UCSD-AML1 (cell line): ENCODE measurements around the gene SEMA4B.

ENCODE experiments used
- DNase-seq: peaks from one replicate; lab custom pipeline; 2025; ENCODE audit not compliant: unreplicated experiment; lab: John Stamatoyannopoulos, UW

Gene SEMA4B

GRCh38 chr15:90205050-90205848 lies 4.1 kb downstream of the SEMA4B start:
- no peak for DNase-seq

DNA sequence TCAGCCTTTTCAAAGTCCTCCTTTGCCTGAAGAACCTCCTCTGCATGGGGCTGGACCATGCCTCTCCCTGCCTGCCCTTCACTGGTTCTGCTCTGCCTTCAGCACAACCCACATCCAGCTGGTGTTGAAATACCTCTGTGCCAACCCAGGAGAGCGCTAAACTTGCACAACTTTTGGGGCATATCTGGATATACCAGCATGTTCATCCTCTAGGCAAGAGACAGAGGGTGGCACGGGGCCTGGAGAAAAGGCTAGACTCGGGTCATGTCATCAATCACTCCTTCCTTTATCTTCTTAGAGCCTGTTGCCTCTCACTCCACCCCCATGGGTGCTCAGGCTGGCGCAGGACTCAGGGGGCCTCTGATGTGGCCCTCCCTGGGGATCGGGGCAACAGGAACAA lies 4.8 kb downstream of the SEMA4B start:
- no peak for DNase-seq

DNA sequence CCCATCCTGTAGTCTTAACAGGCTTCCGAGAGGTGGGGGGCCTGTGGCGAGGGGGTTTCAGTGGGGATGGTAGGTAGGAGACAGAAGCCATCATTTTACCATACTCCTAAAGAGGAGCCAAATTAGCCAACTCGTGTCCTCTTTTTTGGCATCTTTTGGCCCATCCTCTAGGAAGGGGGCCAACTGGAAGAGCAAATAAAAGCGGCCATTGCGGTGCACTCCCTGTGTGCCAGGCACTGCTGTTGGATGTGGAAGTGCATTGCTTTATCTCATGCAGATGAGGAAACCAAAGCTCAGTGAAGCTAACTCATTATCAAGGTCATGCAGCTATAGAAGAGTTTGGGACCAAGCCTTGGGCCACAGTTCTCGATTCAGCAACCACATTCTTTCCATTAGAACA lies 6.1 kb downstream of the SEMA4B start:
- no peak for DNase-seq

DNA sequence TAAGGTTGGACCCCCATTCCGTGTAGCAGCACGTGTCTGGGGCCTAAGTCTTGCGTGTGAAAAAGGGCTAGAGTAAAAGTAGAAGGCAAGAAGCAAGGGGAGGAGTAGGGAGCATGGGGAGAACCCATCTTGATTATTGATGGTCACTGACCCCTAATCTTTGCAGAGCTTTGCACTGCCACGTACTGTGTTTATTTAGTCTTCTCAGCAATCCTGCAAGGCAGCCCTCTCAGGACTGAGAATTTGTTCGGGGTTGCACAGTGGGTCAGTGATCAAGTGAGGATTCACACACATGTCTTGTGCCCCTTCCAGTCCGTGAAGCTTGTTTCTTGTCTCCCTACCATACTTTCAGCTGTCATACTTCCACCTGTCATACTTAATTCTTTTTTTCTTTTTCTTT lies 7.2 kb downstream of the SEMA4B start:
- no peak for DNase-seq

DNA sequence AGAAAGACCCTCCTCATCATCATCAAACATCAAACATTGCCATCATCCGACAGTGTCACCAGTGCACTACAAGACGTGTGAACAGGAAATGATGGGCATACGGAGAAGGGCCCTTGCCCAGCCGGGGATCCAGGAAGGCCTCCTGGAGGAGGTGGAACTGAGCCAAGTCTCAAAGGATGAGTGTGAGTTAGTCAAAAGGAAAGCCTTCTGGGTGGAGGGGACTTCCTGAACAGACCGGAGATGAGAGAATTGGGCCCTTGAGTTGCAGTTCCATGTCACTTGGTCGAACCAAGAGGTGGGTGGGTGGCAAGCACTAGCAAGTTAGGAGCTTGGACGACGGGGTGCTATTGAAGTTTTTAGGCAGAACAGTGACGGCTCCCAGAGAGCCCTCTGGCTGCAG lies 8.5 kb downstream of the SEMA4B start:
- DNase-seq, result no peak

- DNase-seq, result no peak
Observed at GRCh38 chr15:90210593-90210992, 9.5 kb downstream of the SEMA4B start.

- no peak for DNase-seq
Observed at GRCh38 chr15:90211009-90211408, 9.9 kb downstream of the SEMA4B start.

DNA sequence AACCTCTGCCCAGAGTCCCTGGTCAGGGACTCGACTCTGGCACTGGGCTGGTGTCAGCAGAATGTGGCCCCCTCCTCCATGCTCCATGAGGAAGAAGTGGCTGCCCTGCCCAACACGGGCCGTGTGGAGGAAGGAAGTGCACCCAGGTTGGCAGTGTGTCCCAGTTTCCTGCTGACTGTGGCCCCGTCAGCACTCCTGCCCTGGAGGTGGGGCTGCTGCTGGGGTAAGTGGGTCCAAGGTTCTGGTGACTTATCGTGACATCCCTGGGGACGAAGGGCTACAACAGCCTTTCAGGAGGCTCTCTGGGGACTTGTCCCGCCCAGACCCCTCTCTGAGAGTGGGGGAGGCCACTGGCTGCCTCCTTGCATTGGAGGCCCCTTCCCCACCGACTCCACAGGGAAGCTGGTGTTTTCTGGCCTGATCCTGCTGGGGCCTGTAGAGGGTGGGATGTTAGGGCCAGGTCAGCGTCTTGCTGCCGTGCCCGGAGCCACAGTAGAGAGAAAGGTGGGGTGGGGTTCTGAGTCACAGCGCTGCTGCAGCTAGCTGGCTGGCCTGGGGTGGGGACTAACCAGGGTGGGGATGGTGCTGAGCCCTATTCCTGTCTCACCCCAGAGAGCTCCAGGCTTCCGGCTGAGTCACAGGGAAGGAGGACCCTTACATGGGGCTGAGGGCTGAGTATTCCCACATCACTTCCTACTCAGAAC lies 10.5 kb downstream of the SEMA4B start:
- peak; percentile 55 for DNase-seq

- DNase-seq, result no peak
Observed at GRCh38 chr15:90212221-90213098, 11.3 kb downstream of the SEMA4B start.

DNA sequence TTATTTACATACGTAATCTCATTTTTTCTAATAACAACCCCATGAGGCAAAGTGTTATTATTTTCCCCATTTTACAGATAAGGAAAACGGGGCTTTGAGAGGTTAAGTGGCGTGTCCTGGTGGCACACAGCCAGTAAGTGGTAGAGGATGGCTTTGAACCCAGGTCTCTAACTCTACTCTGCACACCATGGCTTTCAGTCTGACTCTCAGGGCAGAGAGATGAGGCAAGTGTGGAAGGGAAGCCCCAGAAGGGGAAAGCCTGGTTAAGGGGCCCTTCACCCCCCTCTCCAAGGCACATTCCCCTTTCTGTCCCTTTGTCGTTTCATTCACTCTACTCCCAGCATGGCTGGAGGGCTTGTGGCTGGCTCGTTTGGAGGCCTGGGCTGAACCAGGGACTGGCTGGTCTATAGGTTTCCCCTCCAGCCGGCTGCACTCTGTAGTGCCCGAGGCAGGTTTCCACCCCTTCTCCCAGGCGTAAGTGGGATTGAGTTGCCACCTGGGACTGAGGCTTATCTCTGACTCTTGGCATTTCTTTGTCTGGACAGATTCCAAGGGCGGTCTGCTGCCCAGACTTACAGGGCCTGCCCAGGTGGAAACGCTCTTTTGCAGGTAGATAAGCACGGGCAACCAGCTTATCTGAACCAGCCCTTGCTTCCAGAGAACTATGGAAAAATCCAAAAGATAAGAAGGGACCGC lies 12.1 kb downstream of the SEMA4B start:
- DNase-seq, result no peak

- DNase-seq, result no peak
Observed at GRCh38 chr15:90213818-90214204, 12.7 kb downstream of the SEMA4B start.

DNA sequence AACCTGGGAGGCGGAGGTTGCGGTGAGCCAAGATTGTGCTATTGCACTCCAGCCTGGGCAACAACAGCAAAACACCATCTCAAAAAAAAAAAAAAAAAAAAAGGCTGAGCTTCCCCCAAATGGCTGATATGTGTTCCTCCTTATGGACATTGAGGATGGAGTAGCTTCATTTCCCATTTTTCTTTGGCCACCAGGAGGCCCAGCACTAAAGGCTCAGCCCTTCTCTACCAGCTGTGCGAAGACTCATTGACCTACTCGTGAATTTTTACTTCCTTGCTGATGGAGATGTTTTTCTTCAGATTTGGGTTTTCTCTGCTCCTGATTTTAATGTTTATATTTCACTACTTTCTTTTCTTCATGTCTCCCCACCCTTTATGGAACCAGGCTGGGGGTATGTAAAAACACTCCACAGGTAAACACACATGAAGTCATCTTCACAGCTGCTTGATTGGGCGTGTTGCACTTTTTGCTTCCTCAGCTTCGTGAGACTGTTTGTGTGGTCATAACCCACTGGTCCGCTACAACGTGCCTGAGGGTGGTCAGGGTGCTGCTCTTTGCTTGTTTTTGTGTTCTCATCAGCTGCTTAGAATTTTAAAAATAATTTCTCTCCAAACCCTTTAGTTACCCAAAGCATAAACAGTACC lies 13.5 kb downstream of the SEMA4B start:
- DNase-seq, result no peak

DNA sequence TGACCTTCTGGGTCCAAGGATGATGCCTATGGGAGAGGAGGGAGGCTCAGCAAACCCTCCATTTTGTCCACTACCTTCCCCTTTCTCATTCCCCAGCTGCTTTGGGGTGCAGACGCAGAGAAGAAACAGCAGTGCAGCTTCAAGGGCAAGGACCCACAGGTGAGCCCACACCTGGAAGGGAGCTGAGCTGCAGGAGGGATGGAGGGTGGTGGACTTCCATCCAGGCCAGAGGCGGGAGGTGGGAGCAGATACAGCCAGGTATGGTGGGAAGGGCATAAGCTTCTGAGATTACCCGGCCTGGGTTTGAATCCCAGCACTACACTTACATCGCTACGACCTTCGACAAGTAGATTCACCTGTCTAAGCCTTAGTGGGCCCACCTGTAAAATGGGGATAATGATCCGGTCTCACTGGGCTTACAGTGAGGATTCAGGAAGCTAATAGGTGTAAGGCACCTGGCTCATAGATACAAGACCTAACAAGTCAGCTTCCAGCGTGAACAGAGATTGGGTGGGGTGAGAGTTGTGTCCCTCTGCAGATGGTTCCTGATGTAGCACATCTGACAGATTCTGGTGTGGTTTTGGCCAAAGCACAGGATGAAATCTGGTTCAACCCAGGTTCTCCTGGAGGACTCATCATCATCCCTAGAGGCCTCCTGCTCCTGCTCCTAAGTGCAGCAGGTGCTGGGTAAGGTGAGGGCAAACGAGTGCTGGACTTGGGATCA lies 16.7 kb downstream of the SEMA4B start:
- no peak for DNase-seq

DNA sequence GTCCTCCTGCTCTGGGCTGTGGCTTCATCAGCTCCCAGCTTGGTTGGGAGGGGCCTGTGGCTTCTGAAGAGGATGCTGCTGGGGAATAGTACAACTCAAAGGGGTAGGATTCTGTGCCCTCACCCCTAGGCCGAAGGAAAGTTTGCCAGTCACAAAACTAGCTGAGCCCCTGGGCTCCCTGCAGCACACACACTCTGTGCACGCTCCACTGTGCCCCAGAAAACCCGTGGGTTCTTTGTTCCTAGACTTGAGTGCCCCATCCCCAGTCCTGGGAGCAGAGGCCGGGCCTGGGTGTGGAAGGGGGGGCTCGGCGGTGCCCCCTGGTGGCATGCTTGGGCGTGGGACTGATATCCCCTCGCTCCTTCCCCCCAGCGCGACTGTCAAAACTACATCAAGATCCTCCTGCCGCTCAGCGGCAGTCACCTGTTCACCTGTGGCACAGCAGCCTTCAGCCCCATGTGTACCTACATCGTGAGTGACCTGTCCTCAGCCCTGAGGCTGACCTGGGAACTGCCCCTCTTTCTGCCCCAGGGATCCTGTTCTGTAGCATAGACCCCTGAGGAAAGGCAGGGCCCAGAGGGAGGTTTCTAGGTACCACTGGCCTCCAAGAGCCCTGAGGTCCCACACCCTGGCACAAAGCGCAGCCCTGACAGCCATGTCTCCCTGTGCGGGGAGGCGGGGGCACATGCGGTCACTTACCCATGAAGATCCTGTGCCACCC lies 18.5 kb downstream of the SEMA4B start:
- DNase-seq, result peak; percentile 53

DNA sequence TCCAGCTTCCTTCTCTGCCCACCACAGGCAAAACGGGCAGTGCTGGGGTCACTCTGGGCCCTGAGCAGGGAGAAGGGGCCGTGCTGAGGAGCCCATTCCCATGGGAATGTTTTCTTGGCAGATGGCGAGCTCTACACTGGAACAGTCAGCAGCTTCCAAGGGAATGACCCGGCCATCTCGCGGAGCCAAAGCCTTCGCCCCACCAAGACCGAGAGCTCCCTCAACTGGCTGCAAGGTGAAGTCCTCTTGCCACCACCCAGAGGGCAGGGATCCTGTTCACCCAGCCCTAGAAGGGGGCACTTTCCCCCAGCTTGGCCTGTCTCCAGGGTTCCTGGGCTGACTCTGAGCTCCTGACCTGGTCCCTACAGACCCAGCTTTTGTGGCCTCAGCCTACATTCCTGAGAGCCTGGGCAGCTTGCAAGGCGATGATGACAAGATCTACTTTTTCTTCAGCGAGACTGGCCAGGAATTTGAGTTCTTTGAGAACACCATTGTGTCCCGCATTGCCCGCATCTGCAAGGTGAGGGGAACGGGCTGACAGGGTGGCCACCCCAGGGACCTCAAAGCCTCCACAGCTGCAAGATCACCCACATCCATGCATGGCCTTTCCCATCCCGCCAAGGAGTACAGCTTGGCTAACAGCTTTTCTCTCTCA lies 20.2 kb downstream of the SEMA4B start:
- peak; percentile 51 for DNase-seq

DNA sequence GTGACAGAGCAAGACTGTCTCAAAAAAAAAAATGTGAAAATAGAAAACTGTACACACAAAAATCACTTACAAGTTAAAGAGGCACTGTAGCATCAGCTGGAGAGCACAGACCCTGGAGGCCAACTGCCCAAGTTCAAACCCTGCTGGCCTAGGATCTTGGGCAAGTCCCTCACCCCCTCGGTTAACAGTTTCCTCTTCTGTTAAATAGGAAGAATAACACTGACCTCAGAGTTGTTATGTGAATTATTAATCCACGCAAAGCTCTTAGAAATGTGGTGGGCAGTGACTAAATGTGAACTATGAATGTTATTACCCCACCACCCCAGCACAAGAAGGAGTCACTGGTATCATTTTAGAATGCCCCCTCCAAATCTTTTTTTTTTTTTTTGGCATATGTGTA lies 21.4 kb downstream of the SEMA4B start:
- DNase-seq, result no peak

GRCh38 chr15:90223441-90224165 lies 22.5 kb downstream of the SEMA4B start:
- DNase-seq, result no peak

GRCh38 chr15:90225047-90225446 lies 23.9 kb downstream of the SEMA4B start:
- DNase-seq, result no peak
